ENCODE results near the gene ZNF287.

The ZNF287 gene

DNA sequence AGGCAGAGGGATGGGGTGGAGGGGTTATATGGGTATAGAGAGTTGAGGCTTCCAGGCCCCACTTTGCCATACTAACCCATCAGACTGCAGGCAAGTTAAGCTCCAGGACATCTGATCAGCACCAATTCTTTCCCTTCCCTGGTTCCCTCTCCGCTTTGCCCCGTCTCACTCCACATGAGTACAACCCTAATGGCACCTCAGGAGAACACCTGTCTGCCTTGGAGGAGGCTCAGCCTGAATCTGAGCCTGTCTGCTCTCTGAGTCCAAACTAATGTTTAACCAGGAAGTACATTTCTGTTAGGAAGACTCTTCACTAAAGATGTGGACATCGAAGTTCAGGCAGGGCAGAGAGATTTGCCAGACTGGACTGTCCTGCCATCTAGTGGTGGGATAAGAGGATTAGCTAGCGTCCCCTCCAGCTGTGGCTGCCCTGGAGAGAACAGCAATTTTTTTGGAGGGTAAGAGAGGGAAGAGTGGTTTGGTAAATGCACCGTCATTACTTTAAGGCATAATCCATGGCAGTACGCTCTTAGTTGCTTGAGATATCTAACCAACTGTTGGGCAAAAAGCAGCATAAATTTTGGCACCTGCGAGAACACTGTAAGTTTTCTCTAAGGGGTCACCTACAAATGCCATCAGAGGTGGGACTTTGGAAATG lies 47.8 kb downstream of the ZNF287 start:
- DNase-seq (ENCODE audit: extremely low read depth, insufficient read length): peak; percentile 30
- Histone ChIP-seq H3K27me3 (replicated peaks; ENCODE audit: control insufficient read depth, insufficient read depth, low read length) (no peaks in the 10 kb centered on the region; the same call in 1 of the 2 replicates), H3K36me3 (ENCODE audit: control insufficient read depth, insufficient read depth, low read length) (no peaks in the 10 kb centered on the region), H3K4me3 (replicated peaks; ENCODE audit: low read depth, low read length) (no peak overlapping the region)
- TF ChIP-seq, protein P1, sequence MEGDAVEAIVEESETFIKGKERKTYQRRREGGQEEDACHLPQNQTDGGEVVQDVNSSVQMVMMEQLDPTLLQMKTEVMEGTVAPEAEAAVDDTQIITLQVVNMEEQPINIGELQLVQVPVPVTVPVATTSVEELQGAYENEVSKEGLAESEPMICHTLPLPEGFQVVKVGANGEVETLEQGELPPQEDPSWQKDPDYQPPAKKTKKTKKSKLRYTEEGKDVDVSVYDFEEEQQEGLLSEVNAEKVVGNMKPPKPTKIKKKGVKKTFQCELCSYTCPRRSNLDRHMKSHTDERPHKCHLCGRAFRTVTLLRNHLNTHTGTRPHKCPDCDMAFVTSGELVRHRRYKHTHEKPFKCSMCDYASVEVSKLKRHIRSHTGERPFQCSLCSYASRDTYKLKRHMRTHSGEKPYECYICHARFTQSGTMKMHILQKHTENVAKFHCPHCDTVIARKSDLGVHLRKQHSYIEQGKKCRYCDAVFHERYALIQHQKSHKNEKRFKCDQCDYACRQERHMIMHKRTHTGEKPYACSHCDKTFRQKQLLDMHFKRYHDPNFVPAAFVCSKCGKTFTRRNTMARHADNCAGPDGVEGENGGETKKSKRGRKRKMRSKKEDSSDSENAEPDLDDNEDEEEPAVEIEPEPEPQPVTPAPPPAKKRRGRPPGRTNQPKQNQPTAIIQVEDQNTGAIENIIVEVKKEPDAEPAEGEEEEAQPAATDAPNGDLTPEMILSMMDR (IDR thresholded peaks at IDR 0.05; ENCODE audit: insufficient read depth, low read length, poor library complexity, severe bottlenecking): peak; percentile 77

DNA sequence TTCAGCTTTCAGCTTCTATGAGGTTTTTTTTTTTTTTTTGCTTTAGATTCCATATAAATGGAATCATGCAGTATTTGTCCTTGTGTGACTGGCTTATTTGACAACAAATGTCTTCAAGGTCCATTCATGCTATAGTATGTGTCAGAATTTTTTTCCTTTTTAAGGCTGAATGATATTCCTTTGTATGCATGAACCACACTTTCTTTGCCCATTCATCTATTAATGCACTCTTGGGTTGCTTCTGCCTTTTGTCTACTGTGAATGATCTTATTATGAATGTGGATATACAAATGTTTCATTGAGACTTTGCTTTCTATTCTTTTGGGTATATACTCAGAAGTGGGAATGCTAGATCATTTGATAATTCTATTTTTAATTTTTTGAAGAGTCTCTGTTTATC lies 50.0 kb downstream of the ZNF287 start:
- DNase-seq (ENCODE audit: extremely low read depth, insufficient read length): no peak
- TF ChIP-seq, protein P1 (IDR thresholded peaks at IDR 0.05; ENCODE audit: insufficient read depth, low read length, poor library complexity, severe bottlenecking): no peak
- no peaks in the 10 kb centered on the region for H3K36me3 ChIP-seq (ENCODE audit: control insufficient read depth, insufficient read depth, low read length)

DNA sequence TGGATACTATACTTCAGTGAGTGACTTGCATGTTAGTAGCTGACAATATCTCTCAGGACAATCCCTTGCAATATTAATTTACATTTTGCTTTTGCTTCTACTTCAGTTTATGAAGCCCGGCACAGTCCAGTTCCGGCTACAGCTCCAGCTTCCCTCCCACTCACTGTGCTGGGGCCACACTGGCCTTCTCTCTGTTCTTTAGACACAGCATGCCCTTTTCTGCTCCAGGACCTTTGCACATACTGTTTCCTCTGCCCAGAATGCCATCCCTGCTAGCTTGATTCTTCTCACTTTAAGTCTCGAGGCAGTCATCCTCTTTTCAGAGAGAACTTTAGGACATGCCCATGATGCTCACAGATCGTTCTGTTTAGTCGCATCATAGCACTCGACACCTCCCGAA lies 51.5 kb downstream of the ZNF287 start:
- no peaks in the 10 kb centered on the region; the same call in 1 of the 2 replicates for H3K27me3 ChIP-seq (replicated peaks; ENCODE audit: control insufficient read depth, insufficient read depth, low read length)
- no peak for DNase-seq (ENCODE audit: extremely low read depth, insufficient read length)
- no peak overlapping the region for H3K4me3 ChIP-seq (replicated peaks; ENCODE audit: low read depth, low read length)
- TF ChIP-seq, protein P1 (IDR thresholded peaks at IDR 0.05; ENCODE audit: insufficient read depth, low read length, poor library complexity, severe bottlenecking): no peak
- H3K36me3 ChIP-seq (ENCODE audit: control insufficient read depth, insufficient read depth, low read length): no peaks in the 10 kb centered on the region

More for the DNA sequence above, 50.0 kb downstream of the ZNF287 start:
- H3K4me3 ChIP-seq (replicated peaks; ENCODE audit: low read depth, low read length): no peak overlapping the region
- no peaks in the 10 kb centered on the region; the same call in 1 of the 2 replicates for H3K27me3 ChIP-seq (replicated peaks; ENCODE audit: control insufficient read depth, insufficient read depth, low read length)

DNA sequence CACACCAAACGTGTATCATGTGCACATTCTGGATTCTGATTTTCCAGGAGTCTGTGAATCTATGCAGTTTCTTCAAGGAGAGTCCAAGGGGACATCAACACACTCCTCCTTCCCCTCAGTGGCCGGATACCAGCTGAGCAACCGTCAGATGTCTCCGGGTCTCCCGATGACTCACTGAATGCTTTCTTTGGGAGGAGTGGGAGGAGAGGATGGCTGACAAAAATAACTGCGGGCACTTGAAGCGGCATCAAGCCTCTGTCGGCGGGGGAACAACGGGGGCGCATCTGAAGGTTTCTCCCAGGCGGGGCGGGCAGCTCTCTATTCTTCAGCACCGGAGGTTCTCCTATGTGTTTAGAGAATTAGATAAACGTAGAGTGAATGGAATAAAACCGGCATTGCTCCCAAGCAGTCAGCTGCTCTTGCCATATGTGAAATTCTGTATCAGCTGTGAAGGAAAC lies 52.4 kb downstream of the ZNF287 start:
- H3K36me3 ChIP-seq (ENCODE audit: control insufficient read depth, insufficient read depth, low read length): no peaks in the 10 kb centered on the region
- no peak overlapping the region for H3K4me3 ChIP-seq (replicated peaks; ENCODE audit: low read depth, low read length)
- no peak for DNase-seq (ENCODE audit: extremely low read depth, insufficient read length)
- no peaks in the 10 kb centered on the region; the same call in 1 of the 2 replicates for H3K27me3 ChIP-seq (replicated peaks; ENCODE audit: control insufficient read depth, insufficient read depth, low read length)
- TF ChIP-seq, protein P1 (IDR thresholded peaks at IDR 0.05; ENCODE audit: insufficient read depth, low read length, poor library complexity, severe bottlenecking): no peak

DNA sequence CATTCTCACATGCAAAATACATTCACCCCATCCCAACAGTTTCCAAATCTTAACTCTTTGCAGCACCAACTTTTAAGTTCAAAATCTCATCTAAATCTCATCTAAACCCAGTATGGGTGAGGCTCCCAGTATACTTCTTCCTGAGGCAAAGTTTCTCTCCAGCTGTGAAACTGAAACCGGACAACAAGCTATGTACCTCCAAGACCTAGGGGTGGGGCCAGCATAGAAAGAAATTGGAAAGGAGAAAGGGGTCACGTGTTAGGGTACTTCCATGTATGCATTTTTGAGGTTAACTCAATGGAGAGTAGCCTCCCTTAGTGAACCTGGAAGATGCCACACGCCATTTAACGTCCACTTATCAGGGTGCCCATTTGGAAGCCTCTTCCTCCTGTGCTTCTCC lies 53.1 kb downstream of the ZNF287 start:
- no peaks in the 10 kb centered on the region; the same call in 1 of the 2 replicates for H3K27me3 ChIP-seq (replicated peaks; ENCODE audit: control insufficient read depth, insufficient read depth, low read length)
- TF ChIP-seq, protein P1 (IDR thresholded peaks at IDR 0.05; ENCODE audit: insufficient read depth, low read length, poor library complexity, severe bottlenecking): no peak
- H3K4me3 ChIP-seq (replicated peaks; ENCODE audit: low read depth, low read length): no peak overlapping the region
- H3K36me3 ChIP-seq (ENCODE audit: control insufficient read depth, insufficient read depth, low read length): no peaks in the 10 kb centered on the region
- no peak for DNase-seq (ENCODE audit: extremely low read depth, insufficient read length)

Data from GM06990 (cell line).